GM12801 (cell line): ENCODE measurements around the gene DDX28.

Experiments
- TF ChIP-seq, protein P1 (sequence below): IDR thresholded peaks from one replicate; pipeline ENCODE4 v1.5.1; 2011; ENCODE audit warnings: control low read depth; ENCODE audit not compliant: insufficient read length; ENCODE audit errors: extremely low read depth

Gene DDX28

DNA sequence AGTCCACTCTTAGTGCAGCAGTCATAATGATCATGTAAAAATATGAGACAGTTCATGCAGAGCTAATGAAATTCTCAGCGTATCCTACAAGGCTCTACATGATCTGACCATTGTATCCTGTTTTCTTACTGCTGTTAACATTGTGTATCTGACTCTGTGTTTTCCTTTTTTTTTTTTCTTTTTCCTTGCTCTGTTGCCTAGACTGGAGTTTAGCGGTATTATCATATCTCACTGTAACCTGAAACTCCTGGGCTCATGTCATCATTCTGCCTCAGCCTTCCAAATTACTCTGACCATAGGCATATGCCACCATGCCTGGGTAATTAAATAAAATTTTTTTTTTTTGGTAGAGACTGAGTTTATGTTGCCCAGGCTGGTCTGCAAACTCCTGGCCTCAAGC lies 12.2 kb upstream of the DDX28 start:
- TF ChIP-seq, protein P1, sequence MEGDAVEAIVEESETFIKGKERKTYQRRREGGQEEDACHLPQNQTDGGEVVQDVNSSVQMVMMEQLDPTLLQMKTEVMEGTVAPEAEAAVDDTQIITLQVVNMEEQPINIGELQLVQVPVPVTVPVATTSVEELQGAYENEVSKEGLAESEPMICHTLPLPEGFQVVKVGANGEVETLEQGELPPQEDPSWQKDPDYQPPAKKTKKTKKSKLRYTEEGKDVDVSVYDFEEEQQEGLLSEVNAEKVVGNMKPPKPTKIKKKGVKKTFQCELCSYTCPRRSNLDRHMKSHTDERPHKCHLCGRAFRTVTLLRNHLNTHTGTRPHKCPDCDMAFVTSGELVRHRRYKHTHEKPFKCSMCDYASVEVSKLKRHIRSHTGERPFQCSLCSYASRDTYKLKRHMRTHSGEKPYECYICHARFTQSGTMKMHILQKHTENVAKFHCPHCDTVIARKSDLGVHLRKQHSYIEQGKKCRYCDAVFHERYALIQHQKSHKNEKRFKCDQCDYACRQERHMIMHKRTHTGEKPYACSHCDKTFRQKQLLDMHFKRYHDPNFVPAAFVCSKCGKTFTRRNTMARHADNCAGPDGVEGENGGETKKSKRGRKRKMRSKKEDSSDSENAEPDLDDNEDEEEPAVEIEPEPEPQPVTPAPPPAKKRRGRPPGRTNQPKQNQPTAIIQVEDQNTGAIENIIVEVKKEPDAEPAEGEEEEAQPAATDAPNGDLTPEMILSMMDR: no peak

DNA sequence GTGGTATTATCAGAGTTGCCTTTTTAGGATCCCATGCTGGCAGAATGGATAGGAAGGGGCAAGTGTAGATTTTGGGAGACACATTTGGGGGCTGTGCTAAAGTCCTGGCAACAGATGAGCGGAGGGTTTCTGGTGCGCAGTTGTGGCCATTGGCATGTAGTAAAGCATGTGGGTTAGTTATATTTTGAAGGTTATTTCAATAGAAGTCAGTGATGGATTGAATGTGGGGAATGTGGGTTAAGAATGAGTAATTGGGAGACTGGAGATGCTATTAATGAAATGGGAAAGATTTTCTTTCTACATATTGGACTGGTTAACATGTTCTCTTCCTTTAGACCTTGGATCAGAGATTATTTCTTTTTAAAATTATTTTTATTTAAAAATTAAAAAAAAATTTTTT lies 10.1 kb upstream of the DDX28 start:
- TF ChIP-seq, protein P1: no peak

DNA sequence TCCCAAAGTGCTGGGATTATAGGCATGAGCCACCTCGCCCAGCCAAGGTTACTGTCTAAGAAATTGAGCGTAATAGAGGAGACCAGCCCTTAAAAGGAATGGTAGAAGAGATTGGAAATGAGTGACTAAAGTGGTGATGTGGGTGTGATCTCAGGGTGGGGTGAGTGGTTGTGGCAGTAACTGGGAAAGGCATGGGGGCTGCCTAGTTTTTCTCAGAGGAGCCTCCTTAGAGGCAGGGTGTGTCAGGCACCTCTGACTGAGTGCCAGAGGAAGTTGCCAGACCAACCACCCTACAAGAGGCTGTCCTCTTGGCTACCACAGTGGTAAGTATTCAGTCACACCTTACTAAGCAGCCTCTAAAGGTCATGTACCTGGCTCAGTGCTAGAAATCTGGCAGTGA lies 8.9 kb upstream of the DDX28 start:
- TF ChIP-seq, protein P1: no peak

DNA sequence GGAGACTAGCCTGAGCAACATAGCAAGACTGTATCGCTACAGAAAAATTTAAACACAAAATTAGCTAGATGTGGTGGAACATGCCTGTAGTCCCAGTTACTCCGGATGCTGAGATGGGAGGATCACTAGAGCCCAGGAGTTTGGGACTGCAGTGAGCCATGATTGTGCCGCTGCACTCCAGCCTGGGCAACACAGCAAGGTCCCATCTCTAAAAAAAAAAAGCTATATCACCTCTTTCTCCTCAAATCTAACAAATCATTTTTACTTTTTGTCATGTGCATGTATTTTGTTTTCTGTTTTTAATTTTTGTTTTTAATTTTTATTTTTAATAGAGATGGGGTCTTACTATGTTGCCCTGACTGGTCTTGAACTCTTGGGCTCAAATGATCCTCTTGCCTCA lies 6.0 kb upstream of the DDX28 start:
- TF ChIP-seq, protein P1: no peak

DNA sequence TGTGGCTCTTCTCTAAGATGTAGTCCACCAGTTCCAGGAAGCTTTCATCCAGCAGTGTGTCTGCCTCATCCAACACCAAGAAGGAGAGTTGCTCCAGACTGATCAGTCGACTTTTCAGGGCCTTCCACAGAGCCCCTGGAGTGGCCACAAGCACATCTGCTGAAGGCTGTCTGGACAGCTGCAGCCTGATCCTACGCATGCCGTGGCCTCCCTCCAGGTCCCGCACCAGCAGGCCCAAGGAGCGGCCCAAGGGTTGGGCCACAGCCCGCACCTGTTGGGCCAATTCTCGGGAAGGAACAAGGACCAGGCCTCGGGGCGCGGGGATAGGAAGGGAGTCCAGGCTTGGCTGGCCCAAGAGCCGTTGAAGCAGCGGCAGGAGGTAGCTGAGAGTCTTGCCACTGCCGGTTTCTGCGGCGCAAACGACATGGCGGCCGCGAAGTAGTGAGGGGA lies 729 bp downstream of the DDX28 start:
- TF ChIP-seq, protein P1: no peak

DNA sequence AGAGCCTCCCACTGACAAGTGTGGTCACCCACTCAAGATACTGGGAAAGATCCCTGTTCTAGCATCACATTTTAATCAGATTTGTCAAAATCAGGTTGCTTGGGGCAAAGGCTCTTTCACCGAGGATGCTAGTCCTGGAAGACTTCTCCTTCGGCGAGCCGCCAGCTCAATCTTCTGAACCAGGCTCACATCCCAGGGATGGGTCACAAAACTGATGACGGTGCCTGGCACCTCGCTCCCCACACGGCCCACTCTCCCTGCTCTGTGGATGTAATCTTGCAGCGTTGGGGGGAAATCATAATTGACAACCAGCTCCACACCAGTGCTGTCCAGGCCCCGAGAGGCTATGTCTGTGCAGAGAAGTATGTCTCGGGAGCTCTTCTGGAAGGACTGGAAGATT lies 1.5 kb downstream of the DDX28 start:
- TF ChIP-seq, protein P1: no peak

DNA sequence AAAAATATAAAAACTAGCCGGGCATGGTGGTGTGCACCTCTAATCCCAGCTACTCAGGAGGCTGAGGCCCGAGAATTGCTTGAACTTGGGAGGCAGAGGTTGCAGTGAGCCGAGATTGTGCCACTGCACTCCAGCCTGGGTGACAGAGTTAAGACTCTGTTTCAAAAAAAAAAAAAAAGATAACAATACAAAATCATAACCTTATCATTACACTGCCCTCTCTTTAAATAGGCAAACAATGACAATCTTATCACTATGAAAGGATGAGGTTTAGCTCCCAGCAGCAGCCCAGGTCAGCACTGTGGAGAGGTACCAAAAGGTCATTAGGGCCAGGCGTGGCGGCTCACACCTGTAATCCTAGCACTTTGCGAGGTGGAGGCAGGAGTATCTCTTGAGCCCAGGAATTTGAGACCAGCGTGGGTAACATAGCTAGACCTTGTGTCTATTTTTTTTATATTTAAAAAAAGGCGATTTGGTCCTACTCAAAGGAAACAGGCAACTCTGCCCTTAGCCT lies 3.8 kb downstream of the DDX28 start:
- TF ChIP-seq, protein P1: no peak
